Fibroblast of lung (primary cell): ENCODE measurements around the gene PLA2G3. TPM values are rescaled to one million over a fixed set of nuclear protein-coding genes. Genes with fewer than 3 reads are reported as not detected.

Source experiments
- DNase-seq, 2 donors: peaks; one replicate each; pipeline versions ENCODE4 v3.0.0 to v3.0.0-alpha.2; 2010; ENCODE audit warnings: low read depth in 2 of 2
- H2AFZ ChIP-seq: 2 replicates; pipeline ENCODE4 v1.5.1; 2012; ENCODE audit warnings: low read length, control low read depth, inconsistent platforms
- H3K27ac ChIP-seq: 2 replicates; pipeline ENCODE4 v1.5.1; 2011; ENCODE audit warnings: low read length, control low read depth; ENCODE audit not compliant: insufficient read depth
- H3K27me3 ChIP-seq: 2 replicates; pipeline ENCODE4 v1.5.1; 2011; ENCODE audit warnings: mild to moderate bottlenecking, low read length; ENCODE audit not compliant: control insufficient read depth, insufficient read depth
- H3K36me3 ChIP-seq: 2 replicates; pipeline ENCODE4 v1.5.1; 2011; ENCODE audit warnings: low read length; ENCODE audit not compliant: control insufficient read depth, insufficient read depth
- H3K4me1 ChIP-seq: 2 replicates; pipeline ENCODE4 v1.5.1; 2011; ENCODE audit warnings: low read length; ENCODE audit not compliant: control insufficient read depth, insufficient read depth; ENCODE audit errors: extremely low read depth
- H3K4me2 ChIP-seq: 2 replicates; pipeline ENCODE4 v1.5.1; 2011; ENCODE audit warnings: low read length, control low read depth; ENCODE audit not compliant: insufficient read depth; ENCODE audit errors: extremely low read depth
- H3K4me3 ChIP-seq, 4 experiments: fragments of 200-600 bp in 1 of 4; sonication (generic) in 1 of 4; replicated peaks in 1 of 4; 2 replicates each; pipeline ENCODE4 v1.5.1; 2011 to 2016; ENCODE audit warnings: low read length in 4 of 4, low read depth in 3 of 4, mild to moderate bottlenecking in 3 of 4, control low read depth in 2 of 4, inconsistent platforms in 1 of 4, mixed read lengths in 1 of 4; ENCODE audit not compliant: insufficient read depth in 1 of 4; ENCODE audit errors: control extremely low read depth in 1 of 4
- H3K79me2 ChIP-seq: 2 replicates; pipeline ENCODE4 v1.5.1; 2012; ENCODE audit warnings: mild to moderate bottlenecking, low read length, inconsistent platforms; ENCODE audit not compliant: control insufficient read depth, insufficient read depth
- H3K9ac ChIP-seq: 2 replicates; pipeline ENCODE4 v1.5.1; 2011; ENCODE audit warnings: mild to moderate bottlenecking, low read length, control low read depth; ENCODE audit not compliant: insufficient read depth
- H3K9me3 ChIP-seq: 2 replicates; pipeline ENCODE4 v1.5.1; 2012; ENCODE audit warnings: low read depth, low read length; ENCODE audit not compliant: control insufficient read depth, insufficient read depth
- H4K20me1 ChIP-seq: 2 replicates; pipeline ENCODE4 v1.5.1; 2011; ENCODE audit warnings: low read length; ENCODE audit not compliant: control insufficient read depth, insufficient read depth; ENCODE audit errors: extremely low read depth
- EZH2 ChIP-seq: IDR thresholded peaks from 2 replicates; pipeline ENCODE4 v1.5.1; 2012; ENCODE audit warnings: low read length, control low read depth, mild to moderate bottlenecking; ENCODE audit errors: missing control alignments
- polyA plus RNA-seq, 2 donors: library from polyadenylated mRNA; depleted of rRNA in 1 of 2; stranded (reverse) in 1 of 2; unstranded in 1 of 2; fragments of >200 nt; gene quantifications; 2 replicates each; pipeline ENCODE4 v1.2.1, GENCODE V29; 2011 to 2012; ENCODE audit warnings: missing spikeins in 1 of 2
- total RNA-seq: library from RNA; depleted of rRNA; stranded (reverse); fragments of >200 nt; gene quantifications from 2 replicates; pipeline ENCODE4 v1.2.1, GENCODE V29; 2014
- TF ChIP-seq, protein P1 (sequence below), 2 donors: IDR thresholded peaks in 1 of 2; conservative IDR thresholded peaks in 1 of 2; 1 replicate in 1 of 2; 2 replicates in 1 of 2; pipeline ENCODE4 v1.5.1; 2011 to 2012; ENCODE audit warnings: low read length in 2 of 2, control low read depth in 1 of 2, inconsistent platforms in 1 of 2, low read depth in 1 of 2, mild to moderate bottlenecking in 1 of 2

The PLA2G3 gene
- total and polyA plus RNA-seq, 2 donors (not counting 1 experiment from before 2014, with no cell fraction given) = 0.18 to 0.33 TPM

- Histone ChIP-seq H3K4me2 (no peak overlapping the region), H3K36me3 (no peaks in the 10 kb centered on the region), H2AFZ (no peak overlapping the region), H3K4me1 (peaks cover 3% of the 10 kb centered on the region), H3K27ac (no peak overlapping the region), H4K20me1 (no peaks in the 10 kb centered on the region), H3K9ac (no peak overlapping the region), H3K79me2 (no peaks in the 10 kb centered on the region), H3K4me3 (peak overlapping the region in 2 of 4 experiments; percentile 40), H3K9me3 (no peaks in the 10 kb centered on the region), H3K27me3 (no peaks in the 10 kb centered on the region)
- no peak for TF ChIP-seq EZH2
- TF ChIP-seq, protein P1, sequence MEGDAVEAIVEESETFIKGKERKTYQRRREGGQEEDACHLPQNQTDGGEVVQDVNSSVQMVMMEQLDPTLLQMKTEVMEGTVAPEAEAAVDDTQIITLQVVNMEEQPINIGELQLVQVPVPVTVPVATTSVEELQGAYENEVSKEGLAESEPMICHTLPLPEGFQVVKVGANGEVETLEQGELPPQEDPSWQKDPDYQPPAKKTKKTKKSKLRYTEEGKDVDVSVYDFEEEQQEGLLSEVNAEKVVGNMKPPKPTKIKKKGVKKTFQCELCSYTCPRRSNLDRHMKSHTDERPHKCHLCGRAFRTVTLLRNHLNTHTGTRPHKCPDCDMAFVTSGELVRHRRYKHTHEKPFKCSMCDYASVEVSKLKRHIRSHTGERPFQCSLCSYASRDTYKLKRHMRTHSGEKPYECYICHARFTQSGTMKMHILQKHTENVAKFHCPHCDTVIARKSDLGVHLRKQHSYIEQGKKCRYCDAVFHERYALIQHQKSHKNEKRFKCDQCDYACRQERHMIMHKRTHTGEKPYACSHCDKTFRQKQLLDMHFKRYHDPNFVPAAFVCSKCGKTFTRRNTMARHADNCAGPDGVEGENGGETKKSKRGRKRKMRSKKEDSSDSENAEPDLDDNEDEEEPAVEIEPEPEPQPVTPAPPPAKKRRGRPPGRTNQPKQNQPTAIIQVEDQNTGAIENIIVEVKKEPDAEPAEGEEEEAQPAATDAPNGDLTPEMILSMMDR (conservative IDR thresholded peaks at IDR 0.05 in 1 of 2, IDR thresholded peaks at IDR 0.05 in 1 of 2; ENCODE audit: low read depth in 1 of 2, low read length in 2 of 2) = no peak
- DNase-seq = no peak
Measured at GRCh38 chr22:31123292-31123602, 17.1 kb downstream of the PLA2G3 start.

GRCh38 chr22:31122532-31123291, 17.6 kb downstream of the PLA2G3 start, which contains the start of gene INPP5J:
Gene INPP5J, plus strand, starts transcription at chr22:31122966. Its CDS starts 49 bp downstream, at chr22:31123015.
- TF ChIP-seq, protein P1 (conservative IDR thresholded peaks at IDR 0.05 in 1 of 2, IDR thresholded peaks at IDR 0.05 in 1 of 2; ENCODE audit: low read depth in 1 of 2, low read length in 2 of 2) = no peak
- no peak for TF ChIP-seq EZH2
- H4K20me1 ChIP-seq = no peaks in the 10 kb centered on the region
- H3K36me3 ChIP-seq = no peaks in the 10 kb centered on the region
- H3K9me3 ChIP-seq = no peaks in the 10 kb centered on the region
- H3K4me3 ChIP-seq = peak within 1 kb of the TSS in 3 of 4 experiments; percentile 18 to 40 (median 40)
- peak; percentile 37 to 57 for DNase-seq
- no peak within 1 kb of the TSS for H3K27ac ChIP-seq
- H3K4me1 ChIP-seq = peaks cover 3% of the 10 kb centered on the region
- peak within 1 kb of the TSS; percentile 8 for H3K9ac ChIP-seq
- H3K79me2 ChIP-seq = no peaks in the 10 kb centered on the region
- peak within 1 kb of the TSS; percentile 71 for H3K4me2 ChIP-seq
- H3K27me3 ChIP-seq = no peaks in the 10 kb centered on the region
- H2AFZ ChIP-seq = peak within 1 kb of the TSS; percentile 67

DNA sequence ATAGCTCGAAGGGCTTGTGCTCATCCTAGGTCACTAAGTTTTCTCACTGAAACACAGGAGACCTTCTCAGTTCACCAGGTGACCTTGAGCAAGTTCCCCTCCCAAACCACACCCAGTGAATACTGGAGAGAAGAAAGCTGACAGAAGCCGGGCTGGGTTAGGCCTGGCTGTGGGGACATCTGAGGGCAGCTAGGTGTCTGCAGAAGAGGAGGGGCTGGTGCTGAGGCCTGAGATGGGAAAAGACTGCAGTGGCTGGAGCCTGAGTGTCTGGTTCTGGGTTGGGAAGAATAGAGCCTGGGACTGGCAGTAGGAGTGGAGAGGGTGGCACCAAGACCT, 18.1 kb downstream of the PLA2G3 start:
- DNase-seq = no peak
- TF ChIP-seq, protein P1 (conservative IDR thresholded peaks at IDR 0.05 in 1 of 2, IDR thresholded peaks at IDR 0.05 in 1 of 2; ENCODE audit: low read depth in 1 of 2, low read length in 2 of 2) = no peak
- TF ChIP-seq EZH2 = no peak
- Histone ChIP-seq H3K27ac (no peak overlapping the region), H4K20me1 (no peaks in the 10 kb centered on the region), H3K9me3 (no peaks in the 10 kb centered on the region), H2AFZ (no peak overlapping the region), H3K4me2 (no peak overlapping the region), H3K27me3 (no peaks in the 10 kb centered on the region), H3K4me3 (no peak overlapping the region), H3K4me1 (peaks cover 3% of the 10 kb centered on the region), H3K79me2 (no peaks in the 10 kb centered on the region), H3K9ac (no peak overlapping the region), H3K36me3 (no peaks in the 10 kb centered on the region)
